MM.1S (cell line): ENCODE results near the gene PLA2G10.
"Not testable (repeated sequence)": the region's sequence is repeated elsewhere in the genome, so short reads cannot be mapped to it uniquely, and the experiment has no call there.

ENCODE experiments used
- DNase-seq: peaks from one replicate; pipeline ENCODE4 v3.0.0-alpha.2; 2015
- H2AFZ ChIP-seq: fragments of 300-600 bp; sonication (generic); 2 replicates; pipeline ENCODE4 v1.6.0; 2016; ENCODE audit warnings: antibody characterized with exemption, low read length
- H3F3A ChIP-seq: fragments of 300-600 bp; sonication (generic); 2 replicates; pipeline ENCODE4 v1.6.1; 2016; ENCODE audit warnings: mild to moderate bottlenecking, antibody characterized with exemption, low read length, moderate library complexity, mixed read lengths; ENCODE audit not compliant: insufficient read depth
- H3K27ac ChIP-seq: fragments of 300-600 bp; sonication (generic); 2 replicates; pipeline ENCODE4 v1.5.1; 2016; ENCODE audit warnings: mild to moderate bottlenecking, low read length
- H3K27me3 ChIP-seq: fragments of 300-600 bp; sonication (generic); replicated peaks from 2 replicates; pipeline ENCODE4 v1.6.0; 2016; ENCODE audit warnings: low read length; ENCODE audit not compliant: insufficient read depth
- H3K36me3 ChIP-seq: fragments of 300-600 bp; sonication (generic); replicated peaks from 2 replicates; pipeline ENCODE4 v1.6.1; 2016; ENCODE audit warnings: mild to moderate bottlenecking, low read length, mixed read lengths; ENCODE audit not compliant: insufficient read depth
- H3K4me1 ChIP-seq: fragments of 300-600 bp; sonication (generic); 2 replicates; pipeline ENCODE4 v1.6.1; 2016; ENCODE audit warnings: low read length, mixed read lengths
- H3K4me2 ChIP-seq: fragments of 300-600 bp; sonication (generic); 2 replicates; pipeline ENCODE4 v1.6.0; 2016; ENCODE audit warnings: low read depth, low read length
- H3K4me3 ChIP-seq: fragments of 300-600 bp; sonication (generic); 2 replicates; pipeline ENCODE4 v1.5.1; 2016; ENCODE audit warnings: low read length, mixed read lengths
- H3K79me2 ChIP-seq: fragments of 300-600 bp; sonication (generic); 2 replicates; pipeline ENCODE4 v1.6.1; 2016; ENCODE audit warnings: mixed run types, low read length, mixed read lengths
- H3K9ac ChIP-seq: fragments of 300-600 bp; sonication (generic); 2 replicates; pipeline ENCODE4 v1.6.1; 2016; ENCODE audit warnings: low read length, mixed read lengths
- H3K9me2 ChIP-seq: fragments of 300-600 bp; sonication (generic); replicated peaks from 2 replicates; pipeline ENCODE4 v1.6.1; 2016; ENCODE audit warnings: mild to moderate bottlenecking, low read length, mixed read lengths; ENCODE audit not compliant: insufficient read depth
- H3K9me3 ChIP-seq: fragments of 300-600 bp; sonication (generic); replicated peaks from 2 replicates; pipeline ENCODE4 v1.6.1; 2016; ENCODE audit warnings: mild to moderate bottlenecking, low read length, mixed read lengths; ENCODE audit not compliant: insufficient read depth
- H4K20me1 ChIP-seq: fragments of 300-600 bp; sonication (generic); 2 replicates; pipeline ENCODE4 v1.6.1; 2016; ENCODE audit warnings: mild to moderate bottlenecking, low read length, moderate library complexity, mixed read lengths; ENCODE audit not compliant: insufficient read depth
- EZH2 ChIP-seq: fragments of 300-600 bp; sonication (generic); optimal IDR thresholded peaks from 2 replicates; pipeline ENCODE3; 2017; ENCODE audit warnings: low read depth, mild to moderate bottlenecking, antibody characterized with exemption, low read length, mixed read lengths
- EZH2phosphoT487 ChIP-seq: fragments of 300-600 bp; sonication (generic); IDR thresholded peaks from 2 replicates; pipeline ENCODE4 v1.6.1; 2018; ENCODE audit warnings: antibody characterized with exemption, low read length
- TF ChIP-seq, protein P1 (sequence below): fragments of 300-600 bp; sonication (generic); IDR thresholded peaks from 2 replicates; pipeline ENCODE4 v1.5.1; 2016; ENCODE audit warnings: antibody characterized with exemption, low read length, mixed read lengths

Gene PLA2G10

DNA sequence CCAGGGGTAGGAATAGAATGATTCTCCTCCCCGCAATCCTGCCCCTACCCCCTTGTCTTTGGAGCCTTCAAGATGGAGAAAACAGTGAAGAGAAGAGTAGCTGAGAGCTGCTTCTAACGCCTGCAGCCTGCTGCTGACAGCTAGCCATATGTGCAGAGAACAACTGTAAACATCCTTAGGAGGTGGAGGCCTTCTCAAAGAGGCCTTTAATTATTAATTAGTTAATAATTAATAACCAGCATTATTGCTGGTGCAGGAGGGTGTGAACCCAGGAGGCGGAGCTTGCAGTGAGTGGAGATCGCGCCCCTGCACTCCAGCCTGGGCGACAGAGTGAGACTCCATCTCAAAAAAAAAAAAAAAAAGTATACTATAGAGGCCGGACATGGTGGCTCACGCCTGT is 52.9 kb downstream of the PLA2G10 start:
- Histone ChIP-seq H3K27me3 (no peaks in the 10 kb centered on the region), H2AFZ (no peak overlapping the region), H3K4me1 (no peaks in the 10 kb centered on the region), H3K36me3 (0 out of 2 replicates have a peak, but pooled peaks cover 3% of the 10 kb centered on the region), H3F3A (no peaks in the 10 kb centered on the region), H3K9me2 (no peaks in the 10 kb centered on the region), H3K4me2 (no peak overlapping the region), H3K27ac (no peak overlapping the region), H3K79me2 (peaks cover 96% of the 10 kb centered on the region), H3K4me3 (no peak overlapping the region), H3K9me3 (no peaks in the 10 kb centered on the region), H4K20me1 (peaks cover 4% of the 10 kb centered on the region; the same call in 1 of the 2 replicates), H3K9ac (no peak overlapping the region)
- DNase-seq, result no peak
- TF ChIP-seq, protein P1, sequence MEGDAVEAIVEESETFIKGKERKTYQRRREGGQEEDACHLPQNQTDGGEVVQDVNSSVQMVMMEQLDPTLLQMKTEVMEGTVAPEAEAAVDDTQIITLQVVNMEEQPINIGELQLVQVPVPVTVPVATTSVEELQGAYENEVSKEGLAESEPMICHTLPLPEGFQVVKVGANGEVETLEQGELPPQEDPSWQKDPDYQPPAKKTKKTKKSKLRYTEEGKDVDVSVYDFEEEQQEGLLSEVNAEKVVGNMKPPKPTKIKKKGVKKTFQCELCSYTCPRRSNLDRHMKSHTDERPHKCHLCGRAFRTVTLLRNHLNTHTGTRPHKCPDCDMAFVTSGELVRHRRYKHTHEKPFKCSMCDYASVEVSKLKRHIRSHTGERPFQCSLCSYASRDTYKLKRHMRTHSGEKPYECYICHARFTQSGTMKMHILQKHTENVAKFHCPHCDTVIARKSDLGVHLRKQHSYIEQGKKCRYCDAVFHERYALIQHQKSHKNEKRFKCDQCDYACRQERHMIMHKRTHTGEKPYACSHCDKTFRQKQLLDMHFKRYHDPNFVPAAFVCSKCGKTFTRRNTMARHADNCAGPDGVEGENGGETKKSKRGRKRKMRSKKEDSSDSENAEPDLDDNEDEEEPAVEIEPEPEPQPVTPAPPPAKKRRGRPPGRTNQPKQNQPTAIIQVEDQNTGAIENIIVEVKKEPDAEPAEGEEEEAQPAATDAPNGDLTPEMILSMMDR, result no peak
- TF ChIP-seq EZH2, result no peak
- no peak for TF ChIP-seq EZH2phosphoT487

DNA sequence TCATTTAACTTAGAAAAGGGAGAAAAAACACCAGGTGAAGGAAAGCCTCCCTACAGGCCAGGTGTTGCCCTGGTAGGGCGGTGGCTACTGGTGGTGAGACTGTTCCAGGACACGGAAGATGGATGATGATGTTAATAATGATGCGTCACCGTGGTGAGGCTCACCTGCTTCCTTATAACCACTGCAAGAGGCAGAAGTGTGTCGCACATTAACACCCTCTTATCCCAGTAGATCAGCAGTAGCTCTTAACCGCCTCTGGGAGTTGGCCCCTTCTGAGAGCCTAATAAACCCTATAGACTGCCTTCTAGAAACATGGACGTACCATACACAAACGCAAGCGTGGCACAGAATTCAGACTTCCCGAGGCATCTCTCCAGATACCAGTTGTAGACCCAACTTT is 53.6 kb downstream of the PLA2G10 start:
- no peak overlapping the region for H3K4me2 ChIP-seq
- H3K27ac ChIP-seq, result no peak overlapping the region
- H3K9me3 ChIP-seq, result no peaks in the 10 kb centered on the region
- TF ChIP-seq EZH2phosphoT487 (no peak), EZH2 (no peak)
- TF ChIP-seq, protein P1, result no peak
- no peaks in the 10 kb centered on the region for H3K27me3 ChIP-seq
- H3K4me1 ChIP-seq, result no peaks in the 10 kb centered on the region
- no peaks in the 10 kb centered on the region for H3F3A ChIP-seq
- H3K79me2 ChIP-seq, result peaks cover 96% of the 10 kb centered on the region
- no peaks in the 10 kb centered on the region for H3K9me2 ChIP-seq
- H3K4me3 ChIP-seq, result no peak overlapping the region
- H4K20me1 ChIP-seq, result peaks cover 4% of the 10 kb centered on the region; the same call in 1 of the 2 replicates
- no peak for DNase-seq
- H3K36me3 ChIP-seq, result 0 out of 2 replicates have a peak, but pooled peaks cover 3% of the 10 kb centered on the region
- H3K9ac ChIP-seq, result no peak overlapping the region
- no peak overlapping the region for H2AFZ ChIP-seq

DNA sequence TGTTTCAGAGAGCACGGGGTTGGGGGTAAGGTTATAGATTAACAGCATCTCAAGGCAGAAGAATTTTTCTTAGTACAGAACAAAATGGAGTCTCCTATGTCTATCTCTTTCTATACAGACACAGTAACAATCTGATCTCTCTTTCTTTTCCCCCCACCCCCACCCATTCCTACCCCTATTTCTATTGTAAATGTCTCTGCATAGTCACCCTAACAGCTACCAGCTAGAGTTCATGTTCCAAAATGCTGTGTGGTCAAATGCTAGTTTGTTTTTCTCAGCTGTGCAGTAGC is 57.2 kb downstream of the PLA2G10 start:
- H3K79me2 ChIP-seq, result peaks cover 91% of the 10 kb centered on the region
- H3K4me2 ChIP-seq, H3K4me3 ChIP-seq, H3K36me3 ChIP-seq, H3K27ac ChIP-seq, H3K27me3 ChIP-seq, DNase-seq, H3K9me3 ChIP-seq, H2AFZ ChIP-seq, H4K20me1 ChIP-seq, H3K4me1 ChIP-seq, H3K9ac ChIP-seq, H3K9me2 ChIP-seq, H3F3A ChIP-seq: not testable (repeated sequence)

DNA sequence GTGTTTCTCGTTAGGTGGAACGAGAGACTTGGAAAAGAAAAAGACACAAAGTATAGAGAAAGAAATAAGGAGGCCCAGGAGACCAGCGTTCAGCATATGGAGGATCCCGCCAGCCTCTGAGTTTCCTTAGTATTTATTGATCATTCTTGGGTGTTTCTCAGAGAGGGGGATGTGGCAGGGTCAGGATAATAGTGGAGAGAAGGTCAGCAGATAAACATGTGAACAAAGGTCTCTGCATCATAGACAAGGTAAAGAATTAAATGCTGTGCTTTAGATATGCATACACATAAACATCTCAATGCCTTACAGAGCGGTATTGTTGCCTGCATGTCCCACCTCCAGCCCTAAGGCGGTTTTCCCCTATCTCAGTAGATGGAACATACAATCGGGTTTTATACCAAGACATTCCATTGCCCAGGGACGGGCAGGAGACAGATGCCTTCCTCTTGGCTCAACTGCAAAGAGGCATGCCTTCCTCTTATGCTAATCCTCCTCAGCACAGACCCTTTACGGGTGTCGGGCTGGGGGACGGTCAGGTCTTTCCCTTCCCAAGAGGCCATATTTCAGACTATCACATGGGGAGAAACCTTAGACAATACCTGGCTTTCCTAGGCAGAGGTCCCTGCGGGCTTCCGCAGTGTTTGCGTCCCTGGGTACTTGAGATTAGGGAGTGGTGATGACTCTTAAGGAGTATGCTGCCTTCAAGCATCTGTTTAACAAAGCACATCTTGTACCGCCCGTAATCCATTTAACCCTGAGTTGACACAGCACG is 57.7 kb downstream of the PLA2G10 start:
- not testable (repeated sequence) for H3K9ac ChIP-seq, DNase-seq, H3K4me3 ChIP-seq, H3K27me3 ChIP-seq, H3K27ac ChIP-seq, H3K4me2 ChIP-seq, H3F3A ChIP-seq, H3K9me2 ChIP-seq, H3K9me3 ChIP-seq, H3K4me1 ChIP-seq, H2AFZ ChIP-seq, H3K36me3 ChIP-seq, H4K20me1 ChIP-seq
- peaks cover 86% of the 10 kb centered on the region for H3K79me2 ChIP-seq
